Measurements from ENCODE around the gene TSPAN5. TPM values are rescaled to one million over a fixed set of nuclear protein-coding genes. Genes with fewer than 3 reads are reported as not detected.

Gene TSPAN5
- total RNA-seq, 1 experiment from 2014 or later, result 41.8 TPM

DNA sequence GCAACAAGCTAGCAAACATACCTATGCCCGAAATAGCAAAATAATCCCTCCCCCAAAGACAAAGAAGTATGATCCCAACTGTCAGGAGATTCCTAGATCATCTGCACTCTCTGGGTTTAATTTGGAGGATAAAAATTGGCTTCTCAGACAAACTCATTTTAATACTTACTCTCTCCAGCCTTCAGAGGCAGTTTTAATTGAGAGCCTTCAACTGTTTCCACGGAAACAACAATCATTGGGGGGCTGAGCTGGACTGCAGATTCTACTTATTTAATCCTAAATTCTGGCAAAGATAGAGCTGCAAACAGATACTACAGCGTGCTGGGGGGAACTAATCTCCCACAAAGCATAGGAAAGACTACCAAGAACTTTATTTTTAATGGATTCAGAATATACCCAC, 168.2 kb downstream of the TSPAN5 start:
- no peaks in the 10 kb centered on the region for H3K27me3 ChIP-seq (ENCODE audit: low read length)
- ATAC-seq (no peak), DNase-seq (no peak)
- H3K4me1 ChIP-seq (ENCODE audit: insufficient read depth, low read length), result no peaks in the 10 kb centered on the region
- H3K4me2 ChIP-seq (ENCODE audit: low read length), result no peak overlapping the region
- H2AFZ ChIP-seq (ENCODE audit: low read length), result no peak overlapping the region
- TF ChIP-seq, protein P1, sequence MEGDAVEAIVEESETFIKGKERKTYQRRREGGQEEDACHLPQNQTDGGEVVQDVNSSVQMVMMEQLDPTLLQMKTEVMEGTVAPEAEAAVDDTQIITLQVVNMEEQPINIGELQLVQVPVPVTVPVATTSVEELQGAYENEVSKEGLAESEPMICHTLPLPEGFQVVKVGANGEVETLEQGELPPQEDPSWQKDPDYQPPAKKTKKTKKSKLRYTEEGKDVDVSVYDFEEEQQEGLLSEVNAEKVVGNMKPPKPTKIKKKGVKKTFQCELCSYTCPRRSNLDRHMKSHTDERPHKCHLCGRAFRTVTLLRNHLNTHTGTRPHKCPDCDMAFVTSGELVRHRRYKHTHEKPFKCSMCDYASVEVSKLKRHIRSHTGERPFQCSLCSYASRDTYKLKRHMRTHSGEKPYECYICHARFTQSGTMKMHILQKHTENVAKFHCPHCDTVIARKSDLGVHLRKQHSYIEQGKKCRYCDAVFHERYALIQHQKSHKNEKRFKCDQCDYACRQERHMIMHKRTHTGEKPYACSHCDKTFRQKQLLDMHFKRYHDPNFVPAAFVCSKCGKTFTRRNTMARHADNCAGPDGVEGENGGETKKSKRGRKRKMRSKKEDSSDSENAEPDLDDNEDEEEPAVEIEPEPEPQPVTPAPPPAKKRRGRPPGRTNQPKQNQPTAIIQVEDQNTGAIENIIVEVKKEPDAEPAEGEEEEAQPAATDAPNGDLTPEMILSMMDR (conservative IDR thresholded peaks at IDR 0.05; ENCODE audit: low read depth, low read length), result no peak
- TF ChIP-seq EZH2phosphoT487 (IDR thresholded peaks at IDR 0.05; ENCODE audit: borderline replicate concordance, low read length), result no peak
- no peak for TF ChIP-seq EZH2 (IDR thresholded peaks at IDR 0.05; ENCODE audit: low read length, unreplicated experiment)
- H3K9me2 ChIP-seq (replicated peaks; ENCODE audit: low read length), result no peaks in the 10 kb centered on the region
- ChIA-PET CTCF (no interaction called here), POLR2A (ENCODE audit: unreplicated experiment) (no interaction called here)
- BruUV-seq (replicated peaks), result no TSS peak
- no peaks in the 10 kb centered on the region for H4K20me1 ChIP-seq (ENCODE audit: low read length)
- no peak overlapping the region for H3K4me3 ChIP-seq (ENCODE audit: low read length)
- no peaks in the 10 kb centered on the region for H3K79me2 ChIP-seq (ENCODE audit: low read length)
- H3K27ac ChIP-seq (ENCODE audit: low read length), result no peak overlapping the region
- intact Hi-C loops (cut with micrococcal nuclease), result no loop called here
- no peaks in the 10 kb centered on the region for H3K9me3 ChIP-seq (ENCODE audit: low read length)
- no peak overlapping the region for H3K9ac ChIP-seq (ENCODE audit: low read length)
- no peaks in the 10 kb centered on the region for H3F3A ChIP-seq (ENCODE audit: low read length, unreplicated experiment)
- no peaks in the 10 kb centered on the region for H3K36me3 ChIP-seq (ENCODE audit: low read depth, low read length)

DNA sequence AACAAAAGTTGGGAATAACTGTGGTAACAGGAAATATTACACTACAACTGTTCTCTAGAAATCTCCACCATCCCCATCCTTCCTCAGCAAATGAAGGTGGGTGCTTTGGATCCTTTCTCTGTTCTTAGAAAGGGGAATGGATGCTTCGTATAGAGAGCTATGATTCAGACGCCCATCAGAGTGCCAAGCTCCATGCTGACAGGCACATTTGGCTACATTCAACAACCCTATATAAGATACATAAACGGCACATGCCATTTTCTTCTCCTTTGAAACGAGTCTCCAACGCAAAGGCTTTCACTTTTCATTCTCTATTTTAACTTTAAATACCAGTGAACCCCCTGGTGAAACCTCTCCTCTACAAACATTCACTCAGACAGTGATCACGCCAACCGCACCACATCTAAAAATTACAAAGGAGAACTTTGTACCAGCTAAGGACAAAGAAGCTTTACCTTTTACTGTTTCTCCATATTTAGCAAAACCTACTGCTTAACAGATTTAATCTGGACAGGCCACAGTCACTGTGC, 172.5 kb downstream of the TSPAN5 start:
- Histone ChIP-seq H3K4me2 (ENCODE audit: low read length) (no peak overlapping the region), H3K27me3 (ENCODE audit: low read length) (no peaks in the 10 kb centered on the region), H3K9me2 (replicated peaks; ENCODE audit: low read length) (no peaks in the 10 kb centered on the region), H3K9ac (ENCODE audit: low read length) (no peak overlapping the region), H3K4me1 (ENCODE audit: insufficient read depth, low read length) (peaks cover 37% of the 10 kb centered on the region), H4K20me1 (ENCODE audit: low read length) (no peaks in the 10 kb centered on the region), H3F3A (ENCODE audit: low read length, unreplicated experiment) (no peaks in the 10 kb centered on the region), H3K9me3 (ENCODE audit: low read length) (no peaks in the 10 kb centered on the region), H2AFZ (ENCODE audit: low read length) (no peak overlapping the region), H3K79me2 (ENCODE audit: low read length) (peaks cover 17% of the 10 kb centered on the region), H3K4me3 (ENCODE audit: low read length) (no peak overlapping the region), H3K36me3 (ENCODE audit: low read depth, low read length) (no peaks in the 10 kb centered on the region), H3K27ac (ENCODE audit: low read length) (no peak overlapping the region)
- BruUV-seq (replicated peaks), result no TSS peak
- no peak for DNase-seq
- intact Hi-C loops (cut with micrococcal nuclease), result loop anchor here (10.0 kb wide), 1 partner anchor 89 kb away; no protein-coding TSS in a partner anchor
- CTCF ChIA-PET, result no interaction called here
- POLR2A ChIA-PET (ENCODE audit: unreplicated experiment), result interaction anchor here (0.6 kb wide), 1 partner anchor 1328 kb away, joined by 3 read pairs; no protein-coding TSS in a partner anchor
- ATAC-seq, result no peak
- TF ChIP-seq, protein P1 (conservative IDR thresholded peaks at IDR 0.05; ENCODE audit: low read depth, low read length), result no peak
- TF ChIP-seq EZH2phosphoT487 (IDR thresholded peaks at IDR 0.05; ENCODE audit: borderline replicate concordance, low read length) (no peak), EZH2 (IDR thresholded peaks at IDR 0.05; ENCODE audit: low read length, unreplicated experiment) (no peak)

DNA sequence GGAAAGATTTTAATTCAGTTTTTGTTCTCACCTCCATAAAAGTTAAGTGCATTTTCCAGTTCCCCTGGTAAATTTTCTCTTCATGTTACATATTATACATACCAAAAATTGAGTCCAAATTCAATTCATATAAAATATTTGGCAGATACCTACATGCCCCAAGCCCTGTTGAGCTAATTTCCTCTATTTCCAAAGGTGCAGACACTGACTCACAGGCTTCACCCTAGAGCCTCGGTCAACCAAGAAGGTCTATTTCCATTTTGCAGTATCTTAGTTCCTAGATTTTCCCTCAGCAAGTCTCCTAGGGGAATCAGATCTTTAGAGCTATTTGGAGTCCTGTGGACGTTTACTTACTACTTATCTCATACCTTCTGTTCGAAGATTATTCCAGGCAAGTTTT, 174.4 kb downstream of the TSPAN5 start:
- peak; percentile 64 for DNase-seq
- H3K4me3 ChIP-seq (ENCODE audit: low read length), result no peak overlapping the region

More for the DNA sequence above, 174.4 kb downstream of the TSPAN5 start:
- peak overlapping the region; percentile 77 for H3K4me2 ChIP-seq (ENCODE audit: low read length)
- no peaks in the 10 kb centered on the region for H3K9me3 ChIP-seq (ENCODE audit: low read length)
- peak overlapping the region; percentile 80 for H3K9ac ChIP-seq (ENCODE audit: low read length)
- H3K79me2 ChIP-seq (ENCODE audit: low read length), result peaks cover 25% of the 10 kb centered on the region
- no peaks in the 10 kb centered on the region for H3K27me3 ChIP-seq (ENCODE audit: low read length)
- H2AFZ ChIP-seq (ENCODE audit: low read length), result no peak overlapping the region; the same call in 1 of the 2 replicates
- H3K4me1 ChIP-seq (ENCODE audit: insufficient read depth, low read length), result peaks cover 52% of the 10 kb centered on the region
- peak overlapping the region; percentile 97 for H3K27ac ChIP-seq (ENCODE audit: low read length)
- H4K20me1 ChIP-seq (ENCODE audit: low read length), result no peaks in the 10 kb centered on the region
- no peaks in the 10 kb centered on the region for H3K36me3 ChIP-seq (ENCODE audit: low read depth, low read length)
- POLR2A ChIA-PET (ENCODE audit: unreplicated experiment), result no interaction called here
- no peaks in the 10 kb centered on the region for H3K9me2 ChIP-seq (replicated peaks; ENCODE audit: low read length)
- ATAC-seq, result peak; percentile 46
- H3F3A ChIP-seq (ENCODE audit: low read length, unreplicated experiment), result no peaks in the 10 kb centered on the region
- no TSS peak for BruUV-seq (replicated peaks)
- TF ChIP-seq EZH2 (IDR thresholded peaks at IDR 0.05; ENCODE audit: low read length, unreplicated experiment) (no peak), EZH2phosphoT487 (IDR thresholded peaks at IDR 0.05; ENCODE audit: borderline replicate concordance, low read length) (no peak)
- TF ChIP-seq, protein P1 (conservative IDR thresholded peaks at IDR 0.05; ENCODE audit: low read depth, low read length), result no peak
- intact Hi-C loops (cut with micrococcal nuclease), result loop anchor here (5.0 to 10.0 kb wide), 2 partner anchors 91 to 143 kb away; no protein-coding TSS in a partner anchor
- CTCF ChIA-PET, result no interaction called here
